ENCODE measurements around the gene COASY. TPM values are rescaled to one million over a fixed set of nuclear protein-coding genes. Genes with fewer than 3 reads are reported as not detected.

Gene COASY
- total RNA-seq, 1 experiment from 2014 or later = 138 TPM

- Histone ChIP-seq H3K4me1 (peaks cover 5% of the 10 kb centered on the region), H3K9me3 (no peaks in the 10 kb centered on the region), H3K27me3 (replicated peaks; ENCODE audit: control insufficient read depth, insufficient read depth, low read length) (no peaks in the 10 kb centered on the region), H3K4me3 (ENCODE audit: low read depth, low read length) (no peak overlapping the region), H3K36me3 (ENCODE audit: control insufficient read depth, insufficient read depth, low read length) (peaks cover 1% of the 10 kb centered on the region; the same call in 1 of the 2 replicates)
- ChIA-PET CTCF (no interaction called here), POLR2A (interaction anchor here (0.5 kb wide), 1 partner anchor 38 kb away, joined by 7 read pairs; no protein-coding TSS in a partner anchor)
- DNase-seq = no peak
- H3K27ac Mint-ChIP-seq (ENCODE audit: unreplicated experiment) = peak overlapping the region; percentile 25
- H3K4me3 Mint-ChIP-seq (ENCODE audit: unreplicated experiment) = no peak overlapping the region
- H3K4me1 Mint-ChIP-seq (ENCODE audit: low read depth, unreplicated experiment) = peaks cover 4% of the 10 kb centered on the region
- H3K27me3 Mint-ChIP-seq (ENCODE audit: insufficient read depth, unreplicated experiment) = no peaks in the 10 kb centered on the region
- intact Hi-C loops (cut with micrococcal nuclease; ENCODE audit: unreplicated experiment) = no loop called here
- BruUV-seq (replicated peaks) = no TSS peak
- TF ChIP-seq CTCF (IDR thresholded peaks at IDR 0.05; ENCODE audit: insufficient read depth in 1 of 2, low read depth in 1 of 2, low read length in 1 of 2, severe bottlenecking in 1 of 2, unreplicated experiment in 1 of 2) = no peak
- H3K36me3 Mint-ChIP-seq (ENCODE audit: insufficient read depth, unreplicated experiment) = peaks cover 54% of the 10 kb centered on the region
- no peaks in the 10 kb centered on the region for H3K9me3 Mint-ChIP-seq (ENCODE audit: unreplicated experiment)
These were observed 14.9 kb upstream of the COASY start for GRCh38 chr17:42547001-42547461.

- POLR2A ChIA-PET = no interaction called here
- intact Hi-C loops (cut with micrococcal nuclease; ENCODE audit: unreplicated experiment) = no loop called here
- H3K4me3 ChIP-seq (ENCODE audit: low read depth, low read length) = no peak overlapping the region
- TF ChIP-seq CTCF (IDR thresholded peaks at IDR 0.05; ENCODE audit: insufficient read depth in 1 of 2, low read depth in 1 of 2, low read length in 1 of 2, severe bottlenecking in 1 of 2, unreplicated experiment in 1 of 2) = no peak
- H3K4me3 Mint-ChIP-seq (ENCODE audit: unreplicated experiment) = no peak overlapping the region
- peak overlapping the region; percentile 25 for H3K27ac Mint-ChIP-seq (ENCODE audit: unreplicated experiment)
- no peaks in the 10 kb centered on the region for H3K27me3 ChIP-seq (replicated peaks; ENCODE audit: control insufficient read depth, insufficient read depth, low read length)
- no peaks in the 10 kb centered on the region for H3K9me3 Mint-ChIP-seq (ENCODE audit: unreplicated experiment)
- peaks cover 55% of the 10 kb centered on the region for H3K36me3 Mint-ChIP-seq (ENCODE audit: insufficient read depth, unreplicated experiment)
- H3K9me3 ChIP-seq = no peaks in the 10 kb centered on the region
- CTCF ChIA-PET = no interaction called here
- H3K27me3 Mint-ChIP-seq (ENCODE audit: insufficient read depth, unreplicated experiment) = no peaks in the 10 kb centered on the region
- H3K36me3 ChIP-seq (ENCODE audit: control insufficient read depth, insufficient read depth, low read length) = peaks cover 1% of the 10 kb centered on the region; the same call in 1 of the 2 replicates
- DNase-seq = no peak
- H3K4me1 ChIP-seq = no peaks in the 10 kb centered on the region
- peaks cover 6% of the 10 kb centered on the region for H3K4me1 Mint-ChIP-seq (ENCODE audit: low read depth, unreplicated experiment)
- BruUV-seq (replicated peaks) = no TSS peak
These were observed 14.3 kb upstream of the COASY start for GRCh38 chr17:42547698-42548069.

DNA sequence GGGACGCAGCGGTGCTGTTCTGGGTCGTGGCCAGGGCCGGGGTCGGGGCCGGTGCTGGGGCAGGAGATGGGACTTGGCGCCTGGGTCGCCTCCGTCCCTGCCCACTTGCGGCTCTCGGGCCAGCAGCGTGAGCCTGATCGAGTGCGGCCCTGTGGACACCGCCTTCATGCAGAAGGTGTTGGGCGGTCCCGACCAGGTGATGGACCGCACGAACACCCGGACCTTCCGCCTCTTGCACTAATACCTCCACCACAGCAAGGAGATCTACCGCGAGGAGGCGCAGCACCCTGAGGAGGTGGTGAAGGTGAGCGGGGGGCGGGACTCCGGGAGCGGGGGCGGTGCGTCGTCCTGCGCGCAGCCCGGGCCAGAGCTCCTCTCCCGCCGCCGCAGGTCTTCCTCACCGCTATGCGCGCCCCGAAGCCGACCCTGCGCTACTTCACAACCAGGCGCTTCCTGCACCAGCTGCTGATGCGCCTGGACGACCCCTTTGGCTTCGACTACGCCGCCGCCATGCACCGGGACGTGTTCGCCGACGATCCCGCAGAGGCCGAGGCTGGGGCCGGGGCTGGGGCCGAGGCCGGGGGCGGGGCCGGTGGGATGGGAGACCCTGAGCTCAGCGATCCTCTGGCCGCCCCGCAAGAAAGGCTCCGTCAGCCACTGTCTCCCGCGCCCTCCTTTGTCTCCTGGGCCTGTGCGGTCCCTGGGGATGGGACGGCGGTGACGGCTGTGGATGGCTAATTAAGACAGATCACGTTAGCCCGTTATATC lies 13.7 kb upstream of the COASY start:
- H3K27me3 Mint-ChIP-seq (ENCODE audit: insufficient read depth, unreplicated experiment) = no peaks in the 10 kb centered on the region
- no peaks in the 10 kb centered on the region for H3K9me3 ChIP-seq
- DNase-seq = no peak
- H3K4me1 Mint-ChIP-seq (ENCODE audit: low read depth, unreplicated experiment) = peaks cover 6% of the 10 kb centered on the region
- POLR2A ChIA-PET = no interaction called here
- no peaks in the 10 kb centered on the region for H3K27me3 ChIP-seq (replicated peaks; ENCODE audit: control insufficient read depth, insufficient read depth, low read length)
- peaks cover 55% of the 10 kb centered on the region for H3K36me3 Mint-ChIP-seq (ENCODE audit: insufficient read depth, unreplicated experiment)
- CTCF ChIA-PET = interaction anchor here (0.6 kb wide), 1 partner anchor 179 kb away, joined by 5 read pairs; no protein-coding TSS in a partner anchor
- H3K4me3 Mint-ChIP-seq (ENCODE audit: unreplicated experiment) = no peak overlapping the region
- intact Hi-C loops (cut with micrococcal nuclease; ENCODE audit: unreplicated experiment) = no loop called here
- no peaks in the 10 kb centered on the region for H3K9me3 Mint-ChIP-seq (ENCODE audit: unreplicated experiment)
- no peak overlapping the region for H3K27ac Mint-ChIP-seq (ENCODE audit: unreplicated experiment)
- no peak for TF ChIP-seq CTCF (IDR thresholded peaks at IDR 0.05; ENCODE audit: insufficient read depth in 1 of 2, low read depth in 1 of 2, low read length in 1 of 2, severe bottlenecking in 1 of 2, unreplicated experiment in 1 of 2)
- peaks cover under 1% of the 10 kb centered on the region; the same call in 1 of the 2 replicates for H3K36me3 ChIP-seq (ENCODE audit: control insufficient read depth, insufficient read depth, low read length)
- BruUV-seq (replicated peaks) = no TSS peak
- H3K4me3 ChIP-seq (ENCODE audit: low read depth, low read length) = no peak overlapping the region
- H3K4me1 ChIP-seq = peaks cover 1% of the 10 kb centered on the region; the same call in 1 of the 2 replicates

Data from Caco-2 (cell line).